Endothelial cell (in vitro differentiated cells): Measurements from ENCODE around the gene DISC1. TPM values are rescaled to one million over a fixed set of nuclear protein-coding genes. Genes with fewer than 3 reads are reported as not detected.
"Not testable (repeated sequence)": the region's sequence is repeated elsewhere in the genome, so short reads cannot be mapped to it uniquely, and the experiment has no call there.

Experiments
- DNase-seq: peaks from one replicate; pipeline ENCODE4 v3.0.0; 2021; ENCODE audit warnings: low spot score
- H3K27ac Mint-ChIP-seq: one replicate; pipeline ENCODE4 v1.8.0; 2021; ENCODE audit warnings: mixed read lengths, inconsistent platforms; ENCODE audit not compliant: unreplicated experiment
- H3K27me3 Mint-ChIP-seq: one replicate; pipeline ENCODE4 v1.8.0; 2021; ENCODE audit warnings: mild to moderate bottlenecking, moderate library complexity, mixed read lengths, inconsistent platforms; ENCODE audit not compliant: unreplicated experiment
- H3K36me3 Mint-ChIP-seq: one replicate; pipeline ENCODE4 v1.8.0; 2021; ENCODE audit warnings: mild to moderate bottlenecking, low read depth, mixed read lengths, inconsistent platforms; ENCODE audit not compliant: unreplicated experiment
- H3K4me1 Mint-ChIP-seq: one replicate; pipeline ENCODE4 v1.8.0; 2021; ENCODE audit warnings: mild to moderate bottlenecking, mixed read lengths, inconsistent platforms; ENCODE audit not compliant: unreplicated experiment
- H3K4me3 Mint-ChIP-seq: one replicate; pipeline ENCODE4 v1.8.0; 2021; ENCODE audit warnings: mild to moderate bottlenecking, mixed read lengths, inconsistent platforms; ENCODE audit not compliant: unreplicated experiment
- H3K9me3 Mint-ChIP-seq: one replicate; pipeline ENCODE4 v1.8.0; 2021; ENCODE audit warnings: mixed read lengths, inconsistent platforms; ENCODE audit not compliant: unreplicated experiment
- total RNA-seq: library from RNA; stranded (reverse); fragmentation: NEBNext Ultra II Directional; extraction: Animal tissue kit (Norgen Biotek cat#: 25700); gene quantifications from one replicate; pipeline ENCODE4 v1.2.1, GENCODE V29; 2021; ENCODE audit not compliant: unreplicated experiment
- TF ChIP-seq, protein P1 (sequence below): fragments of 200-600 bp; sonication (generic); IDR thresholded peaks from one replicate; pipeline ENCODE4 v1.5.0; 2021; ENCODE audit warnings: antibody characterized with exemption; ENCODE audit not compliant: unreplicated experiment

Gene DISC1
- total RNA-seq, 1 donor from 2014 or later, result 82.5 TPM

DNA sequence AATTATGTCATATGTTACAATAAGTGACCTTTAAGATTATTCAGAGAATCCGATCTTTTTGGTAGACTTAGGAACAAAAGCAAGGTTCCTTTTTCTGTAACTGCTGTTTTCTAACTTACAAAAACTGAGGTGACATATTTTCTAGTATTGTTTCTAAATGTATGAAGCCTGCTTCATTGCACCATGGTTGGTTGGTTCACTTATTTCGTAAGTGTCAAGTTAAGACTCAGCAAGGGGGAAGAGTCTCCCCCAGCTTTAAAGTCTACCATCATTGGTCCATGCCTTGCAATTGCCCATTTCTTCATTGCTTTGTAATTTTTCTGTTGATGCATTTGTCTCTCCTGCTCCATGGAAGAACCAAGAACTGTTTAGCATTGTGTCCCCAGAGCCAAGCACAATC, 136.9 kb downstream of the DISC1 start:
- TF ChIP-seq, protein P1, sequence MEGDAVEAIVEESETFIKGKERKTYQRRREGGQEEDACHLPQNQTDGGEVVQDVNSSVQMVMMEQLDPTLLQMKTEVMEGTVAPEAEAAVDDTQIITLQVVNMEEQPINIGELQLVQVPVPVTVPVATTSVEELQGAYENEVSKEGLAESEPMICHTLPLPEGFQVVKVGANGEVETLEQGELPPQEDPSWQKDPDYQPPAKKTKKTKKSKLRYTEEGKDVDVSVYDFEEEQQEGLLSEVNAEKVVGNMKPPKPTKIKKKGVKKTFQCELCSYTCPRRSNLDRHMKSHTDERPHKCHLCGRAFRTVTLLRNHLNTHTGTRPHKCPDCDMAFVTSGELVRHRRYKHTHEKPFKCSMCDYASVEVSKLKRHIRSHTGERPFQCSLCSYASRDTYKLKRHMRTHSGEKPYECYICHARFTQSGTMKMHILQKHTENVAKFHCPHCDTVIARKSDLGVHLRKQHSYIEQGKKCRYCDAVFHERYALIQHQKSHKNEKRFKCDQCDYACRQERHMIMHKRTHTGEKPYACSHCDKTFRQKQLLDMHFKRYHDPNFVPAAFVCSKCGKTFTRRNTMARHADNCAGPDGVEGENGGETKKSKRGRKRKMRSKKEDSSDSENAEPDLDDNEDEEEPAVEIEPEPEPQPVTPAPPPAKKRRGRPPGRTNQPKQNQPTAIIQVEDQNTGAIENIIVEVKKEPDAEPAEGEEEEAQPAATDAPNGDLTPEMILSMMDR, result no peak
- peaks cover 41% of the 10 kb centered on the region for H3K36me3 Mint-ChIP-seq
- peaks cover 9% of the 10 kb centered on the region for H3K4me1 Mint-ChIP-seq

DNA sequence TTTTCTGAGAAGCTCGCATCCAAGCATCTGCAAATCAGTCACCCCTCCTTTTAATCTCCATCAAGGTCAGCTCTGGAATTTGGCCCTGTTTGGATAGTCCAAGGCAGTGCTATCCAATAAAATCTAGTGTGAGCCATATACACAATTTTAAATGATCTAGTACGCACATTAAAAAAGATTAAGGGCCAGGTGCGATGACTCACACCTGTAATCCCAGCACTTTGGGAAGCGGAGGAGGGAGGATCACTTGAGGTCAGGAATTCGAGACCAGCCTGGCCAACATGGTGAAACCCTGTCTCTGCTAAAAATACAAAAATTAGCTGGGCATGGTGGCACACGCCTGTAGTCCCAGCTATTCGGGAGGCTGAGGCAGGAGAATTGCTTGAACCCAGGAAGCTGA, 139.2 kb downstream of the DISC1 start:
- not testable (repeated sequence) for H3K27me3 Mint-ChIP-seq, H3K27ac Mint-ChIP-seq

More for the DNA sequence above, 136.9 kb downstream of the DISC1 start:
- Mint-ChIP-seq H3K4me3 (no peak overlapping the region), H3K9me3 (no peaks in the 10 kb centered on the region), H3K27me3 (peaks cover 5% of the 10 kb centered on the region), H3K27ac (no peak overlapping the region)
- no peak for DNase-seq

DNA sequence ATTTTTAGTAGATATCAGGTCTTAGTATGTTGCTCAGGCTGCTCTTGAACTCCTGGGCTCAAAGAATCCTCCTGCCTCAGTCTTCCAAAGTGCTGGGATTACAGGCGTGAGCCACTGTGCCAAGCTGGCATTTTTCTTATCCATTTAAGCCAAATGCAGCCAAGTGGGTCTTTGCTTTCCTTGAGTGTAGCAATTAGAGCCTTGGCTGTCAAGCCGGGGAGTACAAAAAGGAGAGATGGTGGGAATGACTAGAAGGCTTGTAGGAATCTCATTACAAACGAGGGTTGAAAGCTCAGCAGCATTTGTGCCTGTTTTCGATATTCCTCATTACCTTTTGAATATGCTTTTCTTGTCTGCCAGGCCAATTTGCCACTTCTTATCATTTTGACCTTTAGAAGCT, 140.9 kb downstream of the DISC1 start:
- no peak for DNase-seq
- peaks cover 3% of the 10 kb centered on the region for H3K27me3 Mint-ChIP-seq
- no peak overlapping the region for H3K27ac Mint-ChIP-seq
- peaks cover 3% of the 10 kb centered on the region for H3K4me1 Mint-ChIP-seq
- peaks cover 49% of the 10 kb centered on the region for H3K36me3 Mint-ChIP-seq
- H3K9me3 Mint-ChIP-seq, result no peaks in the 10 kb centered on the region
- TF ChIP-seq, protein P1, result no peak
- H3K4me3 Mint-ChIP-seq, result no peak overlapping the region

More for the DNA sequence above, 139.2 kb downstream of the DISC1 start:
- DNase-seq, H3K4me3 Mint-ChIP-seq, H3K4me1 Mint-ChIP-seq, H3K9me3 Mint-ChIP-seq: not testable (repeated sequence)
- peaks cover 53% of the 10 kb centered on the region for H3K36me3 Mint-ChIP-seq

DNA sequence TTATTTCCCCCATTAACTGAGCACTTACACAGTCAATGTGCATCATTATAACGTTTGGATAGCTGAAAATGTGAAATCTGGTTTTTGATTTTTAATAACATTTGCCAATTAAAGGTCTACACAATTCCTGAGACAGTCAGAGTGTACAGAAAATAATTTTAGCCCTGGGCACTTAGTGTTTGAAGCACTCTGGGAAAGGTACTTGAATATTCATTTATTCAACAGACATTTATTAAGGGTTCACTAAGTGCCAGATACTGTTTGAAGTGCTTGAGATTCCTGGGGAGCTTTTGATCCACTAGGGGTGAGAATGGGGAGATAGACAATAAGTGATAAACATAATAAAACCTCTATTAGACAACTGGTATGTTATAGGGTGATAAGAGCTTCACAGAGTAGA, 141.8 kb downstream of the DISC1 start:
- H3K27ac Mint-ChIP-seq, result no peak overlapping the region
- DNase-seq, result no peak
- TF ChIP-seq, protein P1, result no peak
- H3K4me3 Mint-ChIP-seq, result no peak overlapping the region
- peaks cover 3% of the 10 kb centered on the region for H3K27me3 Mint-ChIP-seq
- H3K9me3 Mint-ChIP-seq, result no peaks in the 10 kb centered on the region
- H3K36me3 Mint-ChIP-seq, result peaks cover 50% of the 10 kb centered on the region
- H3K4me1 Mint-ChIP-seq, result peaks cover 3% of the 10 kb centered on the region

DNA sequence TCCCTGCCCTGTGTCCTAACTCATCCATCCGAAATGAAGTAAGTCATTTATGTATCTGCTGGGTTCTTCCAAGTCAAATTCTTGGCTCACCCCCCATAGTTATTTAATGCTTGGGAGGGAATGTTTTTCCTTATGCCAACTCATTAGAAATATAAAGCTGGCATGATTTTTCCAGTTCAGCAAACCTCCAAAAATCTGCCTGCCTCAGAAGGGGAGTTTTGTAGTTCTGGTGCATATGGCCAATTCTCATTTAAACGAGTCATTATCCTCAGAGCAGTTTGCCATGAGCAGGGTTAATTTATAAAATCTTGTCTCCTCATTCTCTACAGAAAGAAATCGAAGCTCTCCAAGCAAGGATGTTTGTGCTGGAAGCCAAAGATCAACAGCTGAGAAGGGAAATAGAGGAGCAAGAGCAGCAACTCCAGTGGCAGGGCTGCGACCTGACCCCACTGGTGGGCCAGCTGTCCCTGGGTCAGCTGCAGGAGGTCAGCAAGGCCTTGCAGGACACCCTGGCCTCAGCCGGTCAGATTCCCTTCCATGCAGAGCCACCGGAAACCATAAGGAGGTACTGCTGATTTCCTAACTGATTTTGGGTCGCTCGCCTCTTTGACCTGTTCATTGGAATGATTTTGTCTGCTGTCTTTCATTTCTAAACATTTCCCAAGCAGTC, 144.1 kb downstream of the DISC1 start:
- Mint-ChIP-seq H3K36me3 (peaks cover 69% of the 10 kb centered on the region), H3K4me1 (no peaks in the 10 kb centered on the region), H3K9me3 (no peaks in the 10 kb centered on the region), H3K27me3 (peaks cover 8% of the 10 kb centered on the region), H3K27ac (no peak overlapping the region), H3K4me3 (peak overlapping the region; percentile 26)
- TF ChIP-seq, protein P1, result no peak
- no peak for DNase-seq
